Motor neuron (in vitro differentiated cells): ENCODE results near the gene CELA2B. TPM values are rescaled to one million over a fixed set of nuclear protein-coding genes. Genes with fewer than 3 reads are reported as not detected.
"Not testable (repeated sequence)": the region's sequence is repeated elsewhere in the genome, so short reads cannot be mapped to it uniquely, and the experiment has no call there.

Source experiments
- ATAC-seq, 8 experiments: fragments of 200-7000 bp; cut with Tn5 transposase; replicated peaks in 6 of 8; 2 replicates each; pipeline ENCODE4 v1.8.0; 2021; ENCODE audit warnings: mild to moderate bottlenecking in 8 of 8, moderate library complexity in 8 of 8
- H3K27ac ChIP-seq, 2 donors: fragments of 250-450 bp; sonication (Bioruptor Pico); 2 replicates each; pipeline ENCODE4 v1.9.0; 2021; ENCODE audit warnings: antibody characterized with exemption in 2 of 2, mild to moderate bottlenecking in 2 of 2, moderate library complexity in 1 of 2
- H3K4me1 ChIP-seq, 2 donors: fragments of 250-450 bp; sonication (Bioruptor Pico); replicated peaks in 1 of 2; 2 replicates each; pipeline ENCODE4 v1.6.1; 2021; ENCODE audit warnings: antibody characterized with exemption in 2 of 2, mild to moderate bottlenecking in 2 of 2, moderate library complexity in 1 of 2
- H3K4me3 ChIP-seq, 5 donors: fragments of 250-450 bp; sonication (Bioruptor Pico); 2 replicates each; pipeline ENCODE4 v1.9.0; 2021; ENCODE audit warnings: antibody characterized with exemption in 5 of 5, mild to moderate bottlenecking in 5 of 5, moderate library complexity in 4 of 5
- WGBS, 10 experiments: fragments of 450-650 bp; shearing (Covaris generic); methylation state at CpG; one replicate each; pipeline ENCODE4 v1.0.0; 2022; 5-methylcytosine and 5-hydroxymethylcytosine counted together
- in situ Hi-C, 9 experiments: fragments of 400-800 bp; cut with MboI; loops; one replicate each; pipeline ENCODE4 v1.15.0; 2021; ENCODE audit warnings: low sequenced_read_pairs in 9 of 9, low pct_unique_long_range_greater_than_20kb in 2 of 9; ENCODE audit not compliant: unreplicated experiment in 9 of 9
- total RNA-seq, 8 experiments: library from RNA; unstranded; fragments of 300-600 nt; gene quantifications; 2 replicates each; pipeline versions ENCODE4 v1.2.3 to v1.2.4, GENCODE V29; 2022

Gene CELA2B
- total RNA-seq, 8 experiments from 2014 or later: not detected

DNA sequence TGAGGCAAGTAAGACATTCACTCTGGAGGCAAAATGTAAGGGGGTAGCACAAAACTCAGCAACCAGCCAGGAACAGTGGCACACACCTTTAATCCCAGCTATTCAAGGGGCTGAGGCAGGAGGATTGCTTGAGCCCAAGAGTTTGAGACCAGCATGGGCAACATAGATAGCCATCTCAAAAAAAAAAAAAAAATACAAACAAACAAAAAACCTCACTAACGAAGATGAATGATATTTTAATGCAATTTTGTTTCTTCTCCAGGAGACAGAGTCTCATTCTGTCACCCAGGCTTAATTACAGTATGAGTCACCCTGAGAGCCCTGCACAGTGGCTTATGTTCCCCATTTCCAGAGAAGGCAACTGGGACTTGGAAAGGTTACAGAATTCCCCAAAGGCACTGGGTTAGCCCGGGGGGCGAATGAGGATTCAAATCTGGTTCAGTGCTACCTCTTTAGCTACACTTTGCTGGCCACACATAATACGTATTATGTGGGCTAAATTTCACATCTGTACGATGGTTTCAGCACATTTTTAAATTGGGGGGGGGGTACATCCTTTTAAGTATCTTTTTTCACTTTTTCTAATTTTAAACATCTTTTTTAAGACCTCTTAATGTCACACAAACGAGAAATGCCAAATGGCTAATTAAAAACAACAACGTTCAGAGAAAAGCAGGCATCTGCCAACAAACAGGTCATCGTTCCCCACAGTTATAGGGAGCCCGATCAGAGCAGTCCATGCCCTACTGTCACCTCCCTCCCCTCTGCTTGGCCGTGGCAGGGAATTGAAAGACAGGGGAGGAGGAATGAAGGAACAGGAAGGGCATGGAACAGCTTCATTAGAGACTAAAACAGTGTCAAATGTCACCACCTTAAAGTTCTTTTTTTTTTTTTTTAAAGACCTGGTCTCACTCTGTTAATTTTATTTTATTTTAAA, 15.9 kb upstream of the CELA2B start:
- Histone ChIP-seq H3K4me1 (peaks cover 6 to 7% of the 10 kb centered on the region in 2 donors), H3K4me3 (no peak overlapping the region), H3K27ac (peak overlapping the region in 1 of 2 donors; percentile 16)
- peak in 7 of 8 experiments; percentile 40 to 96 (median 94) for ATAC-seq
- WGBS, 10 experiments: 2 to 69% (median 59%) methylated on average over 6 to 10 of the region's 10 CpGs
- in situ Hi-C loops: no loop called here

DNA sequence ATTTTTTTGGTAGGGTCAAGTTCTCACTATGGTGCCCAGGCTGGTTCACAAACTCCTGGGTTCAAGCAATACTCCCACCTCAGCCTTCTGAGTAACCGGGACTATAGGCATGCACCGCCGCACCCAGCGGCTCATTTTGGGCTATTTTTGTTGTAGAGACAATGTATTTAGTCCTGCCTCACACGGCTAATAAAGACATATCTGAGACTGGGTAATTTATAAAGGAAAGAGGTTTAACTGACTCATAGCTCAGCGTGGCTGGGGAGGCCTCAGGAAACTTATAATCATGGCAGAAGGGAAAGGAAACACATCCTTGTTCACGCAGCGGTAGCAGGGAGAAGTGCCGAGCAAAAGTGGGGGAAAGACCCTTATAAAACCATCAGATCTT, 15.2 kb upstream of the CELA2B start:
- ATAC-seq: no peak
- no peak overlapping the region for H3K4me3 ChIP-seq
- peaks cover 6 to 7% of the 10 kb centered on the region in 2 donors for H3K4me1 ChIP-seq
- H3K27ac ChIP-seq: no peak overlapping the region
- 14 to 100% (median 89%) methylated on average over 1 to 7 of the region's 9 CpGs; no CpG with 5 or more reads in 1 of the 10 experiments for WGBS, 10 experiments
- in situ Hi-C loops: no loop called here

DNA sequence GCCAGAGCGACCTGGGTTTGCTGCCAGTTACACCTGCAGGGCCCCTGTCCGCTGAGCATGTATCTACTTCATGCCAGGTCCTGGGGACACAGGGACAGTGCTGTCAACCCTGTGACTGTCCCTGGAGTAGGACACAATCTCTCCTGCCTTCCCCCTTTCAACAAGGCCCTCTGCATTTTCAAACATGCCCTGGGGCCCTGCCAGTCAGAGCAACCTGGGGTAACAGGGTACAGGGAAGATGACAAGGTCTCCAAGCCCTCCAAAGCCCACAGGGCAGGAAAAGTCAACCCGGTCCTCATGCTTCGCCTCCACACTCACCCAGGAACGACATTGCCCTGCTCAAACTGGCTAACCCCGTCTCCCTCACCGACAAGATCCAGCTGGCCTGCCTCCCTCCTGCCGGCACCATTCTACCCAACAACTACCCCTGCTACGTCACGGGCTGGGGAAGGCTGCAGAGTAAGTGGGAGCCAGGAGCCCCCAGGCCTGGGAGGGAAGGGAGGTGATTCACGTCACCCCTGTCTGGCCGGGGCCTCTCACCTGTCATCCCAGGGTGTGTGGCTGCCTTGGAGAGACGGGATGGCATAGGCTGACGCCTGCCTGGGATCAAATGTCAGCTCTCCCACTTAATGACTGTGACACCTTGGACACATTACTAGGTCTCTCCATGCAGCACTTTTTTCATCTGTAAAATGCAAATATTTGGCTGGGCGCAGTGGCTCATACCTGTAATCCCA, 12.7 kb upstream of the CELA2B start:
- in situ Hi-C loops, H3K27ac ChIP-seq, H3K4me1 ChIP-seq, H3K4me3 ChIP-seq: not testable (repeated sequence)
- peak in 1 of 8 experiments; percentile 5 for ATAC-seq
- 67 to 100% (median 88%) methylated on average over 1 to 7 of the region's 15 CpGs; no CpG with 5 or more reads in 6 of the 10 experiments for WGBS, 10 experiments

GRCh38 chr1:15463926-15464322, 12.0 kb upstream of the CELA2B start:
- H3K4me1 ChIP-seq, H3K4me3 ChIP-seq, H3K27ac ChIP-seq, in situ Hi-C loops, ATAC-seq: not testable (repeated sequence)
- WGBS, 10 experiments: 60 to 100% (median 82%) methylated on average over 1 to 5 of the region's 5 CpGs; no CpG with 5 or more reads in 2 of the 10 experiments

- 0 to 100% (median 84%) methylated on average over 1 to 6 of the region's 7 CpGs; no CpG with 5 or more reads in 2 of the 10 experiments for WGBS, 10 experiments
- Histone ChIP-seq H3K27ac (no peak overlapping the region), H3K4me1 (no peaks in the 10 kb centered on the region), H3K4me3 (no peak overlapping the region)
- no peak for ATAC-seq
- in situ Hi-C loops: no loop called here
These were observed 10.2 kb upstream of the CELA2B start for GRCh38 chr1:15465674-15466073.

DNA sequence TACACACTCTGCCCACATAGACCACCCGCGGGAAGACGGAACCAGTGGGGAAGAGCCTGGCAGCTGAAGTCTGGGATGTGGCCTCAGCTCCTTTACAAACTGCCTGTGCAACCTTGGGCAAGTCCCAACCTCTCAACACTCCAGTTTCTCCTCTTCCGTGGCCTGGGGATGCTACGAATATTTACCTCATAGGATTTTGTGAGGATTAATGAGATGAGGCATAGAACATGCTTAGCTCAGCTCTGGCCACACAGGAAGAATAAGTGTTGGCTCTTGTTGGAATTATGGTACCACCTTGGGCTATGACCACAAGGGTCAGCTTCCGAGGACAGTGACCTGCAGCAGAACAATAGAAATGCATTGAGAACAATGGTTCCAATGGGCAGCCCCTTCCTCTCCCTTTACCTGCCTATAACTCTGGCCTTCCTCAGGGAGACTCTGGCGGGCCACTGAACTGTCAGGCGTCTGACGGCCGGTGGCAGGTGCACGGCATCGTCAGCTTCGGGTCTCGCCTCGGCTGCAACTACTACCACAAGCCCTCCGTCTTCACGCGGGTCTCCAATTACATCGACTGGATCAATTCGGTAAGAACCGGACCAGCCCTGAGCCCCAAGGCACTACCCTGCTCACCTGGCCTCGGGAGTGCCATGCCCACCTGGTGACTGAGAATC, 8.8 kb upstream of the CELA2B start:
- in situ Hi-C loops, ATAC-seq, H3K4me1 ChIP-seq, H3K27ac ChIP-seq, H3K4me3 ChIP-seq: not testable (repeated sequence)
- WGBS, 10 experiments: 87 to 100% (median 95%) methylated on average over 1 to 18 of the region's 22 CpGs; no CpG with 5 or more reads in 3 of the 10 experiments

GRCh38 chr1:15468145-15468544, 7.8 kb upstream of the CELA2B start:
- Histone ChIP-seq H3K27ac (no peak overlapping the region), H3K4me3 (no peak overlapping the region), H3K4me1 (no peaks in the 10 kb centered on the region)
- ATAC-seq: no peak
- in situ Hi-C loops: no loop called here

GRCh38 chr1:15469361-15469760, 6.5 kb upstream of the CELA2B start:
- ATAC-seq: no peak
- Histone ChIP-seq H3K4me3 (no peak overlapping the region), H3K4me1 (no peaks in the 10 kb centered on the region), H3K27ac (no peak overlapping the region)
- in situ Hi-C loops: no loop called here
- 0 to 76% (median 42%) methylated on average over 1 to 3 of the region's 3 CpGs; no CpG with 5 or more reads in 2 of the 10 experiments for WGBS, 10 experiments

DNA sequence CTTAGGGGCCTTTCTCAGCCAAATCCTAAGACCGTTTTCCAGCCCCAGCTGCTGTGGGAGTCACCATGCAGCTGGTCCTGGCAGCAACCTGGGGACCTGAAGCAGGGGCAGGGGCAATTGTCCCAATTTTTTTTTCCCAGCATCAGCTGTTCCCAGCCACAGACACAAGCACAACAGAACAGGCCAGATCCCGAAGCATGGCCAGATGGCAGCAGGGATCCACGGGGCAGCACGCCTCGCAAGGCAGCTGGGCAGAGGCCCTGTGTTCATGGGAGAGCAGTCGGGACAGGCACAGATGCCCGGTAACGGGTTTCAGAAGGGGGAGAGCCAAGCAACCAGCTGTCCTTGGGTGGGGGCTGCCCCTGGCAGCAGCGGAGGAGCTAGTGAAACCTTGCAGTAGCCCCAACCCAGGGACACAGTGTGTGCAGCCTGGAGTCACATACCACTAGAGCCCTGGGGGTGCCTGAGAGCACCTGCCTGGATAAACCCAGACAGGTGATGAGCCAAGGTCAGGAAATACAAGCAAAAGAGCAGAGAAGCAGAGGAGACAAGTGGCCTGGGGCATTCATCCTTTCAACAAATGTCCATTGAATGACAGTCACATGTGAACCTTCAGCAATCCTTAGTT, 6.0 kb upstream of the CELA2B start:
- ATAC-seq, H3K4me3 ChIP-seq, H3K4me1 ChIP-seq, in situ Hi-C loops, H3K27ac ChIP-seq: not testable (repeated sequence)
- WGBS, 10 experiments: 17 to 100% (median 80%) methylated on average over 1 to 5 of the region's 9 CpGs; no CpG with 5 or more reads in 5 of the 10 experiments

DNA sequence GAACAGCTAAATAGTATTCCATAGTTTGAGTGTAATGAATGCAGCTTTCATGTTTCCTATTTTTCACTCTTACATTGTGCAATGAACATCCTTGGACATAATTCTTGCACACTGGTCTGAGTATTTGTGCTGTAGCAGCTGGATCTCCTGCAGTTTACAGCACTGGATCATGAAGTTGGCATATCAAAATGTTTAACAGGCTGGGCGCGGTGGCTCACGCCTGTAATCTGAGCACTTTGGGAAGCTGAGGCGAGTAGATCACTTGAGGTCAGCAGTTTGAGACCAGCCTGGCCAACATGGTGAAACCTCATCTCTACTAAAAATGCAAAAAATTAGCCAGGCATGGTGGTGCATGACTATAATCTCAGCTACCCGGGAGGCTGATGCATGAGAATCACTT, 4.8 kb upstream of the CELA2B start:
- H3K27ac ChIP-seq, in situ Hi-C loops, ATAC-seq, H3K4me1 ChIP-seq, H3K4me3 ChIP-seq: not testable (repeated sequence)
- WGBS, 10 experiments: 20 to 98% (median 80%) methylated on average over 1 to 5 of the region's 5 CpGs; no CpG with 5 or more reads in 3 of the 10 experiments

- WGBS, 10 experiments: 20 to 95% (median 78%) methylated on average over 1 to 6 of the region's 6 CpGs; no CpG with 5 or more reads in 2 of the 10 experiments
- H3K4me1 ChIP-seq, H3K4me3 ChIP-seq, in situ Hi-C loops, H3K27ac ChIP-seq, ATAC-seq: not testable (repeated sequence)
These were observed 4.2 kb upstream of the CELA2B start for GRCh38 chr1:15471723-15472122.

GRCh38 chr1:15472587-15472986, 3.3 kb upstream of the CELA2B start:
- in situ Hi-C loops: no loop called here
- ATAC-seq: no peak
- Histone ChIP-seq H3K4me3 (no peak overlapping the region), H3K4me1 (no peaks in the 10 kb centered on the region), H3K27ac (no peak overlapping the region)
- 50 to 100% (median 95%) methylated on average over 2 to 5 of the region's 11 CpGs; no CpG with 5 or more reads in 4 of the 10 experiments for WGBS, 10 experiments
